ENCODE data around the gene CLIC3. TPM values are rescaled to one million over a fixed set of nuclear protein-coding genes. Genes with fewer than 3 reads are reported as not detected.

Gene CLIC3
- polyA plus RNA-seq, 2 donors, result 351 to 474 TPM

Other genes starting within 250 kb of the CLIC3 start
- 10 to 100 TPM in 1 of 2 donors, 1 to 10 TPM in 1; 9.0 to 14.4 TPM for gene LCN6, start 248.0 kb downstream of the CLIC3 start, polyA plus RNA-seq
- gene LCN8, start 238.3 kb downstream of the CLIC3 start, polyA plus RNA-seq, result not detected
- not detected for gene LCN15, start 232.1 kb downstream of the CLIC3 start, polyA plus RNA-seq
- 100 to 1,000 TPM in 1 of 2 donors, 10 to 100 TPM in 1; 85.2 to 155 TPM for gene TMEM141, start 205.2 kb downstream of the CLIC3 start, polyA plus RNA-seq
- 1 to 10 TPM in 1 of 2 donors, under 1 TPM in 1; 0.32 to 1.1 TPM for gene CCDC183, start 200.2 kb downstream of the CLIC3 start, polyA plus RNA-seq
- 10 to 100 TPM; 46.5 to 61.7 TPM for gene RABL6, start 188.6 kb downstream of the CLIC3 start, polyA plus RNA-seq
- gene AJM1, start 154.1 kb downstream of the CLIC3 start, polyA plus RNA-seq, result 1 to 10 TPM; 1.9 to 3.7 TPM
- gene PHPT1, start 147.2 kb downstream of the CLIC3 start, polyA plus RNA-seq, result 100 to 1,000 TPM in 1 of 2 donors, 10 to 100 TPM in 1; 83.1 to 101 TPM
- gene MAMDC4, start 144.2 kb downstream of the CLIC3 start, polyA plus RNA-seq, result 10 to 100 TPM in 1 of 2 donors, 1 to 10 TPM in 1; 3.9 to 11.5 TPM
- gene EDF1, start 130.3 kb downstream of the CLIC3 start, polyA plus RNA-seq, result 100 to 1,000 TPM; 445 to 637 TPM
- gene TRAF2, start 110.1 kb downstream of the CLIC3 start, polyA plus RNA-seq, result 10 to 100 TPM; 11.0 to 16.6 TPM
- gene FBXW5, start 51.8 kb downstream of the CLIC3 start, polyA plus RNA-seq, result 10 to 100 TPM; 91.4 to 97.3 TPM
- gene C8G, start 51.3 kb downstream of the CLIC3 start, polyA plus RNA-seq, result 1 to 10 TPM; 1.2 to 1.8 TPM
- gene LCN12, start 44.3 kb downstream of the CLIC3 start, polyA plus RNA-seq, result under 1 TPM; 0.24 to 0.77 TPM
- 10 to 100 TPM; 18.4 to 42.3 TPM for gene PTGDS, start 19.1 kb downstream of the CLIC3 start, polyA plus RNA-seq
- gene LCNL1, start 13.6 kb downstream of the CLIC3 start, polyA plus RNA-seq, result under 1 TPM; 0.20 to 0.55 TPM
- 100 to 1,000 TPM in 1 of 2 donors, 10 to 100 TPM in 1; 49.7 to 119 TPM for gene PAXX, start 4.1 kb downstream of the CLIC3 start, polyA plus RNA-seq
- 10 to 100 TPM in 1 of 2 donors, 1 to 10 TPM in 1; 7.7 to 14.7 TPM for gene ABCA2, start 31.7 kb upstream of the CLIC3 start, polyA plus RNA-seq
- under 1 TPM; 0.08 to 0.39 TPM for gene FUT7, start 35.5 kb upstream of the CLIC3 start, polyA plus RNA-seq
- 10 to 100 TPM; 33.1 to 44.3 TPM for gene NPDC1, start 49.6 kb upstream of the CLIC3 start, polyA plus RNA-seq
- 1 to 10 TPM; 1.5 to 1.6 TPM for gene ENTPD2, start 57.5 kb upstream of the CLIC3 start, polyA plus RNA-seq
- 1 to 10 TPM; 7.5 to 9.0 TPM for gene SAPCD2, start 74.0 kb upstream of the CLIC3 start, polyA plus RNA-seq
- 1 to 10 TPM; 2.9 to 3.8 TPM for gene UAP1L1, start 80.9 kb upstream of the CLIC3 start, polyA plus RNA-seq
- gene MAN1B1, start 90.4 kb upstream of the CLIC3 start, polyA plus RNA-seq, result 10 to 100 TPM; 28.5 to 42.3 TPM
- 100 to 1,000 TPM in 1 of 2 donors, 10 to 100 TPM in 1; 90.4 to 129 TPM for gene DPP7, start 118.2 kb upstream of the CLIC3 start, polyA plus RNA-seq
- under 1 TPM; 0.06 to 0.14 TPM for gene GRIN1, start 142.6 kb upstream of the CLIC3 start, polyA plus RNA-seq
- gene LRRC26, start 173.5 kb upstream of the CLIC3 start, polyA plus RNA-seq, result under 1 TPM; 0.24 to 0.81 TPM
- gene TMEM210, start 175.5 kb upstream of the CLIC3 start, polyA plus RNA-seq, result not detected
- gene ANAPC2, start 192.0 kb upstream of the CLIC3 start, polyA plus RNA-seq, result 10 to 100 TPM; 27.7 to 47.3 TPM
- 100 to 1,000 TPM; 104 TPM for gene SSNA1, start 192.1 kb upstream of the CLIC3 start, polyA plus RNA-seq
- gene TPRN, start 204.2 kb upstream of the CLIC3 start, polyA plus RNA-seq, result 10 to 100 TPM; 12.8 to 19.9 TPM
- gene TMEM203, start 209.1 kb upstream of the CLIC3 start, polyA plus RNA-seq, result 10 to 100 TPM; 21.6 to 27.5 TPM
- gene NDOR1, start 209.1 kb upstream of the CLIC3 start, polyA plus RNA-seq, result 10 to 100 TPM in 1 of 2 donors, 1 to 10 TPM in 1; 5.7 to 12.2 TPM
- 10 to 100 TPM; 13.3 to 28.5 TPM for gene RNF208, start 225.7 kb upstream of the CLIC3 start, polyA plus RNA-seq
- 100 to 1,000 TPM; 334 to 342 TPM for gene CYSRT1, start 228.6 kb upstream of the CLIC3 start, polyA plus RNA-seq
- 1 to 10 TPM; 3.7 to 5.5 TPM for gene RNF224, start 230.9 kb upstream of the CLIC3 start, polyA plus RNA-seq
- 1 to 10 TPM; 1.3 to 1.6 TPM for gene SLC34A3, start 234.3 kb upstream of the CLIC3 start, polyA plus RNA-seq
- gene TUBB4B, start 244.7 kb upstream of the CLIC3 start, polyA plus RNA-seq, result 100 to 1,000 TPM; 415 to 578 TPM

Measured in esophagus (tissue), 2 donors.